Naive B cell (primary cell): Measurements from ENCODE around the gene MAPKAPK2. TPM values are rescaled to one million over a fixed set of nuclear protein-coding genes. Genes with fewer than 3 reads are reported as not detected.

Experiments
- ATAC-seq, 2 donors: fragments of 150-1000 bp; cut with Tn5 transposase; 2 replicates each; pipeline ENCODE4 v1.10.0; 2021; ENCODE audit warnings: low read depth in 2 of 2, mild to moderate bottlenecking in 2 of 2, moderate library complexity in 2 of 2
- DNase-seq: peaks from one replicate; pipeline ENCODE4 v3.0.0; 2022
- H3K27ac Mint-ChIP-seq, 6 donors: one replicate each; pipeline ENCODE4 v1.8.0; 2020 to 2022; ENCODE audit warnings: mild to moderate bottlenecking in 6 of 6, mixed read lengths in 6 of 6, moderate library complexity in 5 of 6, inconsistent platforms in 2 of 6
- H3K27me3 Mint-ChIP-seq, 3 donors: one replicate each; pipeline ENCODE4 v1.8.0; 2021 to 2022; ENCODE audit warnings: mixed read lengths in 3 of 3, mild to moderate bottlenecking in 1 of 3
- H3K36me3 Mint-ChIP-seq, 2 donors: one replicate each; pipeline ENCODE4 v1.8.0; 2020 to 2022; ENCODE audit warnings: mixed read lengths in 2 of 2, inconsistent platforms in 1 of 2, mild to moderate bottlenecking in 1 of 2
- H3K4me1 Mint-ChIP-seq, 3 donors: one replicate each; pipeline ENCODE4 v1.8.0; 2020 to 2022; ENCODE audit warnings: mixed read lengths in 3 of 3, inconsistent platforms in 1 of 3, mild to moderate bottlenecking in 1 of 3, moderate library complexity in 1 of 3
- H3K4me3 Mint-ChIP-seq, 8 donors: one replicate each; pipeline ENCODE4 v1.8.0; 2020 to 2022; ENCODE audit warnings: mild to moderate bottlenecking in 8 of 8, mixed read lengths in 8 of 8, moderate library complexity in 8 of 8, inconsistent platforms in 2 of 8
- H3K9me3 Mint-ChIP-seq, 7 donors: one replicate each; pipeline ENCODE4 v1.8.0; 2020 to 2022; ENCODE audit warnings: mixed read lengths in 7 of 7, mild to moderate bottlenecking in 5 of 7, inconsistent platforms in 2 of 7, moderate library complexity in 1 of 7
- polyA plus RNA-seq, 6 donors: library from polyadenylated mRNA; unstranded; fragments of 300-500 nt; fragmentation: Illumina TruSeq; gene quantifications; one replicate each; pipeline ENCODE4 v1.2.3, GENCODE V29; 2021; ENCODE audit warnings: low read depth in 6 of 6

Gene MAPKAPK2
- polyA plus RNA-seq, 6 donors from 2014 or later = 1.7 to 3.6 (median 2.8) TPM

GRCh38 chr1:206728697-206728987, 43.9 kb downstream of the MAPKAPK2 start:
- H3K36me3 Mint-ChIP-seq = peaks cover 9 to 16% of the 10 kb centered on the region in 2 donors
- peak overlapping the region in 2 of 6 donors; percentile 47 to 71 for H3K27ac Mint-ChIP-seq
- peaks cover 41 to 54% (median 52%) of the 10 kb centered on the region in 3 donors for H3K4me1 Mint-ChIP-seq
- H3K4me3 Mint-ChIP-seq = peak overlapping the region in 1 of 8 donors; percentile 33
- no peaks in the 10 kb centered on the region for H3K27me3 Mint-ChIP-seq
- ATAC-seq = no peak
- H3K9me3 Mint-ChIP-seq = no peaks in the 10 kb centered on the region
- DNase-seq = no peak

GRCh38 chr1:206729050-206729449, 44.3 kb downstream of the MAPKAPK2 start:
- H3K27ac Mint-ChIP-seq = peak overlapping the region in 4 of 6 donors; percentile 15 to 73 (median 59)
- H3K27me3 Mint-ChIP-seq = no peaks in the 10 kb centered on the region
- no peaks in the 10 kb centered on the region for H3K9me3 Mint-ChIP-seq
- ATAC-seq (no peak), DNase-seq (no peak)
- peaks cover 9 to 19% of the 10 kb centered on the region in 2 donors for H3K36me3 Mint-ChIP-seq
- H3K4me3 Mint-ChIP-seq = peak overlapping the region in 1 of 8 donors; percentile 33
- H3K4me1 Mint-ChIP-seq = peaks cover 37 to 51% (median 49%) of the 10 kb centered on the region in 3 donors

- Mint-ChIP-seq H3K27ac (peak overlapping the region in 2 of 6 donors; percentile 47 to 73), H3K9me3 (no peaks in the 10 kb centered on the region), H3K4me3 (no peak overlapping the region), H3K27me3 (no peaks in the 10 kb centered on the region), H3K36me3 (peaks cover 9 to 19% of the 10 kb centered on the region in 2 donors), H3K4me1 (peaks cover 33 to 51% (median 49%) of the 10 kb centered on the region in 3 donors)
- DNase-seq (no peak), ATAC-seq (no peak)
Observed at GRCh38 chr1:206729507-206729906, 44.8 kb downstream of the MAPKAPK2 start.

- no peaks in the 10 kb centered on the region for H3K9me3 Mint-ChIP-seq
- H3K4me3 Mint-ChIP-seq = no peak overlapping the region
- H3K36me3 Mint-ChIP-seq = peaks cover 9 to 19% of the 10 kb centered on the region in 2 donors
- ATAC-seq (no peak), DNase-seq (no peak)
- peaks cover 30 to 40% (median 30%) of the 10 kb centered on the region in 3 donors for H3K4me1 Mint-ChIP-seq
- H3K27ac Mint-ChIP-seq = peak overlapping the region in 3 of 6 donors; percentile 2 to 74 (median 20)
- no peaks in the 10 kb centered on the region for H3K27me3 Mint-ChIP-seq
Observed at GRCh38 chr1:206732508-206732907, 47.8 kb downstream of the MAPKAPK2 start.

GRCh38 chr1:206732992-206733391, 48.3 kb downstream of the MAPKAPK2 start:
- Mint-ChIP-seq H3K27ac (no peak overlapping the region), H3K4me1 (peaks cover 30 to 35% (median 30%) of the 10 kb centered on the region in 3 donors), H3K27me3 (no peaks in the 10 kb centered on the region), H3K9me3 (no peaks in the 10 kb centered on the region), H3K4me3 (no peak overlapping the region), H3K36me3 (peaks cover 9 to 19% of the 10 kb centered on the region in 2 donors)
- no peak for ATAC-seq
- no peak for DNase-seq

GRCh38 chr1:206734499-206735142, 49.9 kb downstream of the MAPKAPK2 start:
- Mint-ChIP-seq H3K36me3 (peaks cover 9 to 19% of the 10 kb centered on the region in 2 donors), H3K4me1 (peaks cover 30 to 43% (median 33%) of the 10 kb centered on the region in 3 donors), H3K9me3 (no peaks in the 10 kb centered on the region), H3K27ac (peak overlapping the region in 4 of 6 donors; percentile 38 to 67 (median 48)), H3K27me3 (no peaks in the 10 kb centered on the region), H3K4me3 (peak overlapping the region in 1 of 8 donors; percentile 71)
- DNase-seq = peak; percentile 63
- ATAC-seq = peak; percentile 65 to 85

GRCh38 chr1:206735553-206736031, 50.9 kb downstream of the MAPKAPK2 start:
- Mint-ChIP-seq H3K27ac (peak overlapping the region in 5 of 6 donors; percentile 56 to 94 (median 65)), H3K4me3 (no peak overlapping the region), H3K36me3 (peaks cover 9 to 19% of the 10 kb centered on the region in 2 donors), H3K27me3 (no peaks in the 10 kb centered on the region), H3K9me3 (no peaks in the 10 kb centered on the region), H3K4me1 (peaks cover 33 to 47% (median 35%) of the 10 kb centered on the region in 3 donors)
- ATAC-seq (no peak), DNase-seq (no peak)

GRCh38 chr1:206736878-206737728, 52.4 kb downstream of the MAPKAPK2 start:
- peaks cover 33 to 57% (median 35%) of the 10 kb centered on the region in 3 donors for H3K4me1 Mint-ChIP-seq
- ATAC-seq = no peak
- H3K4me3 Mint-ChIP-seq = no peak overlapping the region

GRCh38 chr1:206737729-206738201, 53.1 kb downstream of the MAPKAPK2 start:
- DNase-seq (no peak), ATAC-seq (no peak)
- peaks cover 30 to 55% (median 40%) of the 10 kb centered on the region in 3 donors for H3K4me1 Mint-ChIP-seq
- H3K27me3 Mint-ChIP-seq = no peaks in the 10 kb centered on the region
- H3K4me3 Mint-ChIP-seq = no peak overlapping the region
- peaks cover 4 to 11% of the 10 kb centered on the region in 2 donors for H3K36me3 Mint-ChIP-seq
- no peaks in the 10 kb centered on the region for H3K9me3 Mint-ChIP-seq
- peak overlapping the region in 1 of 6 donors; percentile 27 for H3K27ac Mint-ChIP-seq

More at GRCh38 chr1:206736878-206737728, 52.4 kb downstream of the MAPKAPK2 start:
- Mint-ChIP-seq H3K36me3 (peaks cover 9 to 18% of the 10 kb centered on the region in 2 donors), H3K9me3 (no peaks in the 10 kb centered on the region), H3K27ac (peak overlapping the region in 2 of 6 donors; percentile 49 to 58), H3K27me3 (no peaks in the 10 kb centered on the region)
- DNase-seq = no peak

GRCh38 chr1:206738370-206739366, 54.0 kb downstream of the MAPKAPK2 start:
- Mint-ChIP-seq H3K27me3 (no peaks in the 10 kb centered on the region), H3K27ac (peak overlapping the region in 3 of 6 donors; percentile 2 to 73 (median 60)), H3K36me3 (peaks cover 0 to 2% of the 10 kb centered on the region in 2 donors), H3K9me3 (no peaks in the 10 kb centered on the region), H3K4me3 (peak overlapping the region in 2 of 8 donors; percentile 35 to 60), H3K4me1 (peaks cover 30 to 60% (median 45%) of the 10 kb centered on the region in 3 donors)
- ATAC-seq = no peak
- no peak for DNase-seq

- peak overlapping the region in 5 of 8 donors; percentile 13 to 62 (median 31) for H3K4me3 Mint-ChIP-seq
- H3K9me3 Mint-ChIP-seq = no peaks in the 10 kb centered on the region
- ATAC-seq = peak; percentile 74
- peak; percentile 32 for DNase-seq
- H3K27me3 Mint-ChIP-seq = no peaks in the 10 kb centered on the region
- peaks cover 30 to 54% (median 39%) of the 10 kb centered on the region in 3 donors for H3K4me1 Mint-ChIP-seq
- H3K27ac Mint-ChIP-seq = peak overlapping the region in 5 of 6 donors; percentile 2 to 74 (median 7)
- H3K36me3 Mint-ChIP-seq = no peaks in the 10 kb centered on the region
Observed at GRCh38 chr1:206739411-206740076, 54.8 kb downstream of the MAPKAPK2 start.

- Mint-ChIP-seq H3K36me3 (no peaks in the 10 kb centered on the region), H3K27ac (peak overlapping the region in 3 of 6 donors; percentile 27 to 71 (median 47)), H3K27me3 (no peaks in the 10 kb centered on the region), H3K9me3 (no peaks in the 10 kb centered on the region), H3K4me3 (no peak overlapping the region), H3K4me1 (peaks cover 21 to 45% (median 31%) of the 10 kb centered on the region in 3 donors)
- DNase-seq (no peak), ATAC-seq (no peak)
Observed at GRCh38 chr1:206741142-206741701, 56.5 kb downstream of the MAPKAPK2 start.
